Measurements from ENCODE around the gene MAGED4B. TPM values are rescaled to one million over a fixed set of nuclear protein-coding genes. Genes with fewer than 3 reads are reported as not detected.

The MAGED4B gene
- total RNA-seq, result 41.2 and 56.0 TPM in 2 replicates

GRCh38 chrX:52068666-52069640 lies at the start of gene MAGED4B:
Gene MAGED4B, minus strand, starts transcription at chrX:52069183. Its CDS starts 1,011 bp downstream, at chrX:52068172.

Other genes with a start within 250 kb of the MAGED4B start
- gene MAGED1, start 175.6 kb downstream of the MAGED4B start, total RNA-seq, result 95.6 and 151 TPM in 2 replicates
- 18.6 and 42.9 TPM in 2 replicates for gene MAGED4, start 115.7 kb upstream of the MAGED4B start, total RNA-seq